ENCODE data around the gene SLC22A23.

GRCh38 chr6:3345836-3346235, 111.0 kb downstream of the SLC22A23 start:
- TF ChIP-seq CTCF (IDR thresholded peaks at IDR 0.05; ENCODE audit: borderline replicate concordance, extremely low read depth, low read length, poor library complexity, severe bottlenecking) (no peak), EZH2 (IDR thresholded peaks at IDR 0.05; ENCODE audit: borderline replicate concordance, low read depth, low read length, severe bottlenecking) (no peak)

All from DND-41 (cell line).